Stimulated activated naive CD8-positive, alpha-beta T cell treated with anti-CD3 and anti-CD28 coated beads, Interleukin-15, amount 100 ng/mL, for 72 hours (primary cell): ENCODE data around the gene TMEM147.

ENCODE experiments used
- ATAC-seq: fragments of 150-1000 bp; cut with Tn5 transposase; 2 replicates; pipeline ENCODE4 v1.10.0; 2021; ENCODE audit warnings: mild to moderate bottlenecking, moderate library complexity
- DNase-seq, 2 donors: peaks; one replicate each; pipeline ENCODE4 v3.0.0; 2021 to 2022
- H3K27ac Mint-ChIP-seq, 2 donors: one replicate each; pipeline ENCODE4 v1.8.0; 2022; ENCODE audit warnings: mild to moderate bottlenecking in 2 of 2, mixed read lengths in 2 of 2, moderate library complexity in 2 of 2
- H3K27me3 Mint-ChIP-seq: one replicate; pipeline ENCODE4 v1.8.0; 2022; ENCODE audit warnings: mixed read lengths
- H3K4me1 Mint-ChIP-seq: one replicate; pipeline ENCODE4 v1.8.0; 2022; ENCODE audit warnings: mild to moderate bottlenecking, mixed read lengths
- H3K4me3 Mint-ChIP-seq, 2 donors: one replicate each; pipeline ENCODE4 v1.8.0; 2022; ENCODE audit warnings: mild to moderate bottlenecking in 2 of 2, mixed read lengths in 2 of 2, moderate library complexity in 1 of 2
- H3K9me3 Mint-ChIP-seq, 2 donors: one replicate each; pipeline ENCODE4 v1.8.0; 2022; ENCODE audit warnings: mixed read lengths in 2 of 2

The TMEM147 gene

GRCh38 chr19:35551091-35551810, 5.8 kb downstream of the TMEM147 start:
- Mint-ChIP-seq H3K4me1 (peaks cover 31% of the 10 kb centered on the region), H3K4me3 (no peak overlapping the region), H3K27ac (no peak overlapping the region), H3K27me3 (peaks cover 11% of the 10 kb centered on the region), H3K9me3 (no peaks in the 10 kb centered on the region)
- ATAC-seq (no peak), DNase-seq (no peak)

DNA sequence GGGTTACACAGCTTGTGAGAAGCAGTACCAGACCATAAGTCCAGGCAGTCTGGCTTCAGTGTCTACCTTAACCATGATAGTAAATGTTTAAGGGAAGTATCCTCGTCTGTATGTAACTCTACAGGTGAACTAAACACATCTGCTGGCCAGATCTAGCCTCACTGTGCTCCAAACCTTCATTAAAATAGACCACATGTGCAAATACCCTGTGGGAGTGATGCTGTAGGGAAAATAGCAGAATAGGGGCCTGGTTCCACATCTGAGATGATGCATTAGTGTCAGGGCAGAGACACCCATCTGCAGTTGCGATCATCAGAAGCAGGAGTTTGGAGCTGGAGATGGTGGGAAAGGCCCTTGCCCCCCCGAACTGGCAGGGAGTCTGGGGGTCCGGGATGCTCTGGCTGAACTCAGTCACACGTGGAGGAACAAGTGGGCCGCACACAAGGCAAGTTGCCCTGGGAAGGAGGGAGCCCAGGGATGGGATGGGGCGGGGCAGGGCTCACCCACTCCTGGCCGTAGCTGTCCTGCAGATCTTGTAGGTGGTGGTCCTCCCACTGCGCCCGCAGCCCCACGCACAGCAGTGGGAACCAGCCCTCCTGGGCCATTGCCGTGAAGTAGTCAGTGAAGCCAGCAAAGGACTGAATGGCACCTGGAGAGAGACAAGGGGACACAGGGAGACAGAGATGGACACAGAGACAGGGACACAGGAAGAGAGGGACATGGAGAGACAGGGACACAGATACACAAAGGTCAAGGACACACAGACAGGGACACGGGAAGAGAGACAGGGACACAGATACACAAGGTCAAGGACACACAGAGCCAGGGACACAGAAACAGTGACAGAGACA, 7.3 kb downstream of the TMEM147 start:
- peaks cover 25% of the 10 kb centered on the region for H3K27me3 Mint-ChIP-seq
- no peak overlapping the region for H3K4me3 Mint-ChIP-seq
- H3K4me1 Mint-ChIP-seq = peaks cover 25% of the 10 kb centered on the region
- no peak for ATAC-seq
- no peak for DNase-seq
- H3K9me3 Mint-ChIP-seq = no peaks in the 10 kb centered on the region
- peak overlapping the region in 1 of 2 donors; percentile 22 for H3K27ac Mint-ChIP-seq

DNA sequence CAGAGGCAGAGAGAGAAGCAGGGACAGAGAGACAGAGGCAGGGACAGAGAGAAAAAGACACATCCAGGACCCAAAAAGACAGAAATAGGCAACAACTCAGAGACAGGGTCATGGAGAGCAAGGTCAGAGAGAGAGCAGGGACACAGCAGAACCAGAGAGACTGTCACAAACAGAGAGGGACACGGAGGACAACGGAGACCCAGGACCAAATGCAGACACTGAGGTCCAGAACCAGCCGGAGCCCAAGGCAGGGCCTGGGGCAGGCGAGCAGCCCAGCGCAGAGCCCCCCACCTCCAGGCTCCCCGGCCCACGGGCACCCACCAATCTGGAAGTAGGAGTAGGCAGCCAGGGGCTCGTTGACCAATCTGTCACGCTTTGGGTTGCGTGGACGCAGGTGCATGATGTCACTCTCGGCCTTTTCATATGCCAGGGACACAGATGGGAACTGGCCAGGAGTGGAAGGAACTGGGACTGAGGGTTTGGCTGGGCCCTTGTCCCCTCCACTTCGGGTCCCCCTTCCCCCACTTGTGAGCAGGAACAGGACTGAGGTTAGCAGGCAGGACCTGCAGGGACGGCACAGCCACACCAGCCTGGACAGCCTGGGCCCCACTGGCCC, 8.1 kb downstream of the TMEM147 start:
- peak overlapping the region in 1 of 2 donors; percentile 22 for H3K27ac Mint-ChIP-seq
- peaks cover 30% of the 10 kb centered on the region for H3K27me3 Mint-ChIP-seq
- DNase-seq (no peak), ATAC-seq (no peak)
- H3K4me3 Mint-ChIP-seq = no peak overlapping the region
- no peaks in the 10 kb centered on the region for H3K9me3 Mint-ChIP-seq
- peaks cover 26% of the 10 kb centered on the region for H3K4me1 Mint-ChIP-seq

DNA sequence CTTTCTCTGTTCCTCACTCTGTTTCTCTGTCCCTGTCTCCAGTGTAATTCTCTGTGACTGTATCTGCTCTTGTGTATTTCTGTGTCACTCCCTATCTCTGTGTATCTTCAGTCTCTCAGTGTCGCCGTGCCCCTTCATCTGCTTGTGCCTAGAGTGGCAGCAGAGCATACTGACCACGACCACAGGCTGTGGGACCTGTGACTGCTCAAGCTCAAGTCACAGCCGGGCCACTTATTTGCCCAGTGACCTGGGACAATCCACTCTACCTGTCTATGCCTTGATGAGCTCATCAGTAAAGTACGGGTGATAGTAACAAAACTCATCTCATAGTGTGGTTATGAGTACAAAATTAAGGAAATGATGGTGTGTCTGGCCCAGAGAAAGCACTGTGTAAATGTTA, 8.7 kb downstream of the TMEM147 start:
- Mint-ChIP-seq H3K27me3 (peaks cover 36% of the 10 kb centered on the region), H3K4me1 (peaks cover 25% of the 10 kb centered on the region), H3K9me3 (no peaks in the 10 kb centered on the region), H3K27ac (no peak overlapping the region), H3K4me3 (no peak overlapping the region)
- DNase-seq = no peak
- no peak for ATAC-seq

DNA sequence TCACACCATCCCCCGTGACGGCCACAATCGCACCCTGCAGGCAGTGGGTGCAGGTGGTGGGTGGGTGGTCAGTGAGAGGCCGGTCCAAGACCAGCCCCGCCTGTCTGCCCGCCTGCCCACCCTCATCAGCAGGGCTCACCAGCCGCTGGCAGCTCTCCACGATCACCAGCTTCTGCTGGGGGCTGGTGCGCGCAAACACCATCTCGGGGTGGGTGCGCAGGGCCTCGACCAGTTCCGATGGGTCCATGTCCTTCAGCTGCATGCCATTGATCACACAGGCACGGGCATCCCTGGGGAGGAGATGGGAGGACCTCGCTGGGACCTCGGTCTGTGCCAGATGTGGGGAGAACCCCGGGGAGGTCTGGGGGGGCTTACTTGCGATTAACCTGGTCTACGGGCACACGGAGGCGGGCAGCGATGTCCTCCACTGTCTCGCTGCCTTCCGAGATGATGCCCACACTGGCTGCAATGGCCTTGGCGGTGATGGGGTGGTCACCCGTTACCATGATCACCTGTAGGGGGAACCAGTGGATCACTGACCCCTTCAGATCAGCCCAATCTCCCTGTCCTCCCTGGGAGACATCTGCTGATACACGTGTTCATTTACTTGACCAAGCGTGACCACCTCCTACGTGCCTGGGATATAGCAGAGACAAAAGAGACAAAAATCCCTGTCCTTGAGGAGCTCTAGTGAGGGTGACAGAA, 10.0 kb downstream of the TMEM147 start:
- ATAC-seq (no peak), DNase-seq (no peak)
- peaks cover 50% of the 10 kb centered on the region for H3K27me3 Mint-ChIP-seq
- peaks cover 18% of the 10 kb centered on the region for H3K4me1 Mint-ChIP-seq
- no peak overlapping the region for H3K4me3 Mint-ChIP-seq
- no peaks in the 10 kb centered on the region for H3K9me3 Mint-ChIP-seq
- no peak overlapping the region for H3K27ac Mint-ChIP-seq

GRCh38 chr19:35556025-35556590, 10.7 kb downstream of the TMEM147 start:
- no peaks in the 10 kb centered on the region for H3K9me3 Mint-ChIP-seq
- no peak overlapping the region for H3K27ac Mint-ChIP-seq
- H3K4me1 Mint-ChIP-seq = peaks cover 18% of the 10 kb centered on the region
- DNase-seq (no peak), ATAC-seq (no peak)
- no peak overlapping the region for H3K4me3 Mint-ChIP-seq
- H3K27me3 Mint-ChIP-seq = peaks cover 56% of the 10 kb centered on the region

- Mint-ChIP-seq H3K4me1 (peaks cover 18% of the 10 kb centered on the region), H3K27me3 (peaks cover 65% of the 10 kb centered on the region), H3K27ac (no peak overlapping the region), H3K4me3 (peak overlapping the region; percentile 14 to 67), H3K9me3 (no peaks in the 10 kb centered on the region)
- ATAC-seq = no peak
- no peak for DNase-seq
These were observed 11.6 kb downstream of the TMEM147 start for GRCh38 chr19:35556846-35557538.

- H3K27me3 Mint-ChIP-seq = peaks cover 73% of the 10 kb centered on the region
- peak; percentile 54 to 61 for DNase-seq
- no peaks in the 10 kb centered on the region for H3K9me3 Mint-ChIP-seq
- H3K4me1 Mint-ChIP-seq = peaks cover 18% of the 10 kb centered on the region
- H3K27ac Mint-ChIP-seq = no peak overlapping the region
- ATAC-seq = peak; percentile 72
- peak overlapping the region; percentile 83 to 88 for H3K4me3 Mint-ChIP-seq
These were observed 12.3 kb downstream of the TMEM147 start for GRCh38 chr19:35557539-35558399.

DNA sequence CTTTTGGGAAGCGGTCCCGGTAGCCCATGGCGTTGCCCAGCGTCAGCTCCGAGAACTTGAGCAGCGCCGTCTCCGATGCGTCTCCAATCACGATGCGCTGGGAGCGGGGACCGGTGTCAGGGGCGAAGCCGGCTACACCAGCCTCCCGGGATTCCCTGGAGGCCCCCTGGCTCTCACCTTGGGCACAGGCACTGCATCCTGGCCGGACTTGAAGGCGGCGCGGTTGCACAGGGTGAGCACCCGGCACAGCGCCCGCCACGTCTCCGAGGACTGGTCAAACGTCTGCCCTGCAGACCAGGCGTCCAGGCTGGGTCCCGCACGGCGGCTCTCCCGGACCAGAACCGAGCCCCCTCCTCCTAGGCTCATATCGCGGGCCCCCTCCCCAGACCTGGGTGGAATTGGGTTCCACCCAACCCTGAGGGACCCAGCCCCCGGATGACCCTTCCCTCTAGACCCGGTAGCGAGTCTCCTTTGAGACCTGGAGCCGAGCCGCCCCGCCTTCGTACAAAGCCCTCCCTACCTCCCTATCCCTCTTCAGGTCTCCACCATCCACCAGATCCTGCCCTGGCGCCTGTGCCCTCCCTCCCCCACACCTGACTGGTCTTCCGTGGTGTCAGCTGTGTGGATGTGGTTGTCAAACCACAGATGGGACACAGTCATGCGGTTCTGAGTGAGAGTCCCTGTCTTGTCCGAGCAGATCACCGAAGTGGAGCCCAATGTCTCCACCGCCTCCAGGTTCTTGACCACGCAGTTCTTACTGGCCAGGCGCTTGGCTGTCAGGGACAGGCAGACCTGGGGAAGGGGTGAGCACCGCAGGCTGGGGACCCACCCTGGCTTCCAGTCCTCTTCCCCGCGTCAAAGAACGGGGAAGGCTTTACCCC, 13.2 kb downstream of the TMEM147 start:
- peaks cover 82% of the 10 kb centered on the region for H3K27me3 Mint-ChIP-seq
- DNase-seq (no peak), ATAC-seq (no peak)
- no peaks in the 10 kb centered on the region for H3K9me3 Mint-ChIP-seq
- H3K4me1 Mint-ChIP-seq = peaks cover 18% of the 10 kb centered on the region
- peak overlapping the region; percentile 83 to 88 for H3K4me3 Mint-ChIP-seq
- no peak overlapping the region for H3K27ac Mint-ChIP-seq

DNA sequence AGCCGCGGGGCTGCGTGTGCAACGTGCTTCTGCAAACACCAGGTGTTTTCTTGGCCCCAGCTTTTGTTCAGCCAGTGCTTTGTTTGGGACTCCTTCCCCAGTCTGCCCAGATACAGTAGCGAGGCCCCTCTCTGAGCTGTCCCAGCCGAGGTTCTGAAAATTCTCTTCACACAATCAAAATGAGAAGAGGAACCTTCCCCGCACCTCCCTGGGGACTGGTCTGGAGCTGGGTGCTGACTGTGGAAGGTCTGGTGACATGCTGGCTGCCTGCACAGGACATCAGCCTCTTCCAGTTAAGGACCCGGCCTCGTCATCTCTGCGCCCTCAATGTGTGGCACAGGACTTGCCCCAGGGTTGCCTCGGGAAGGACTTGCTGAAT, 13.8 kb downstream of the TMEM147 start:
- ATAC-seq = no peak
- no peak for DNase-seq
- Mint-ChIP-seq H3K4me3 (no peak overlapping the region), H3K9me3 (no peaks in the 10 kb centered on the region), H3K27ac (no peak overlapping the region), H3K4me1 (peaks cover 18% of the 10 kb centered on the region), H3K27me3 (peaks cover 83% of the 10 kb centered on the region)

DNA sequence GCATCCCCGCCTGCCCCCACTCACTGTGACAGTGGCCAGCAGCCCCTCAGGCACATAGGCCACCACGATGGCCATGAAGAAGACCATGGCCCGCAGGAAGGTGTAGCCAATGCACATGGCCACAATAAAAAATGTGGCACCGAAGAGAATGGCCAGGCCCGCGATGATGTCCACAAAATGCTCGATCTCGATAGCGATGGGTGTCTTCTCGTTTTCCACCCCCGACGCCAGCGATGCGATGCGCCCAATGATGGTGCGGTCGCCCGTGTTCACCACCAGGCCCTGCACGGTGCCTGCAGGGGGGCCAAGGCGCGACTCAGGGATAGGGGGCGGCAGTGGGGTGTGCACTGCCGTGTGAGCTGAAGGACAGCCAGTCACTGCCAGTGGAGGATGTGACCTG, 14.4 kb downstream of the TMEM147 start:
- Mint-ChIP-seq H3K27ac (no peak overlapping the region), H3K27me3 (peaks cover 83% of the 10 kb centered on the region), H3K4me3 (no peak overlapping the region), H3K9me3 (no peaks in the 10 kb centered on the region), H3K4me1 (peaks cover 18% of the 10 kb centered on the region)
- DNase-seq = no peak
- no peak for ATAC-seq

- Mint-ChIP-seq H3K4me1 (peaks cover 18% of the 10 kb centered on the region), H3K9me3 (no peaks in the 10 kb centered on the region), H3K27ac (no peak overlapping the region), H3K27me3 (peaks cover 86% of the 10 kb centered on the region), H3K4me3 (no peak overlapping the region)
- DNase-seq (no peak), ATAC-seq (no peak)
These were observed 14.8 kb downstream of the TMEM147 start for GRCh38 chr19:35560271-35560670.

DNA sequence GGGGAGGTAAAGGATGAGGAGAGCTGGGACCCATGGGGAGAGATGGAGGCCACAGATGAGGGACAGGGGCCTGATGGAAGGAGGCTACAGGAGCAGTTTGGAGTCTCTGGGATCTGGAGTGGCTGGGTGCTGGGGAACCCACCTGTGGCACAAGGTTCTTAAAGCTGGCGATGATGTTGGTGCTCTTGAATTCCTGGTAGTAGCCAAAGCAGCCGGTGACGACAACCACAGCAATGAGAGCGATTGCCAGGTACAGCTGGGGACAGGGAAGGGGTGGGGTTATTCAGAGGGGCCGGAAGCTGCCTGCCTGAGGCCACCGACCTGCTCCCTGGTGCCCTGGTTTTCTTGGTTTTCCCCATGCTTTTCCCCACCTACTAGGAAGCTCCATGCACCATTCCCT, 15.3 kb downstream of the TMEM147 start:
- no peak for ATAC-seq
- no peak overlapping the region for H3K4me3 Mint-ChIP-seq
- no peak for DNase-seq
- H3K27me3 Mint-ChIP-seq = peaks cover 86% of the 10 kb centered on the region
- H3K27ac Mint-ChIP-seq = no peak overlapping the region
- peaks cover 18% of the 10 kb centered on the region for H3K4me1 Mint-ChIP-seq
- no peaks in the 10 kb centered on the region for H3K9me3 Mint-ChIP-seq
